HG03095 (cell line): ENCODE results near the gene MYH7.
"Not testable (repeated sequence)": the region's sequence is repeated elsewhere in the genome, so short reads cannot be mapped to it uniquely, and the experiment has no call there.

ENCODE experiments used
- ATAC-seq: cut with Tn5 transposase; IDR thresholded peaks from one replicate; pipeline ENCODE4 v1.9.1; 2021; ENCODE audit warnings: moderate library complexity; ENCODE audit not compliant: unreplicated experiment

Gene MYH7

DNA sequence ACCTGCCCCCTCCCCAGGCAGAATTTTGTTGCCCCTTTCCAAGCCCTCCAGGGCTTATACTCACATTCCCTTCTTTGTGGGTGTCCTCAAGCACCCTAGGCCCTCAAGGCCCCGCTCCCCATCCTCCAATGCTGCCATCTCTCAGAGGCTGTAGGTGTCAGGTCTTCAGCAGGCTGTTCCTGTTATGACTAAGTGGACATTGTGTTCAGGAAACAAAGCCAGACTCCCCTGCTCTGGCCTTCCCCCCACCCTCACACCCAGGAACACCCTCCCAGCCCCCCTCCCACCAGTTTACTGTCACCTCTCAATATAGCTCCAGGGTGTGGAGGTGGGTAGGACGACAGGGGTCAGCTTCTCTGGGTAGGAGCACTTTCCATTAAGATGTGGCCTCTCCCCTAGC, 26.0 kb downstream of the MYH7 start:
- no peak for ATAC-seq

DNA sequence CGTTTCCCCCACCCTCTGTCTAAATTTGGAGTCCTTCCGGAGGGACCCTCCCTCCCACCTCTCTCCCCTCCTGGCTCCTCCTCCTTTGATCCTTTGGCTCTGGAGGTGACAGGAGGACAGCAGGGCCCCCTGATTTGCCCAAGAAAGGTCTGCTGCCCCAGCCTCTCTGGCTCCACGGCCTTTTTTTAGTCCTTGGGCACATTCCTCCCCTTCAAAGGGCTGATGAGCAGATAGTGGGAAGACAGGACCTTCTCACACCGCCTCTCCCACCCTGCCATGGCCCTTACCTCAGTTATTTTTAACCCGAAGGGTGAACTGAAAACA, 27.2 kb downstream of the MYH7 start:
- no peak for ATAC-seq

DNA sequence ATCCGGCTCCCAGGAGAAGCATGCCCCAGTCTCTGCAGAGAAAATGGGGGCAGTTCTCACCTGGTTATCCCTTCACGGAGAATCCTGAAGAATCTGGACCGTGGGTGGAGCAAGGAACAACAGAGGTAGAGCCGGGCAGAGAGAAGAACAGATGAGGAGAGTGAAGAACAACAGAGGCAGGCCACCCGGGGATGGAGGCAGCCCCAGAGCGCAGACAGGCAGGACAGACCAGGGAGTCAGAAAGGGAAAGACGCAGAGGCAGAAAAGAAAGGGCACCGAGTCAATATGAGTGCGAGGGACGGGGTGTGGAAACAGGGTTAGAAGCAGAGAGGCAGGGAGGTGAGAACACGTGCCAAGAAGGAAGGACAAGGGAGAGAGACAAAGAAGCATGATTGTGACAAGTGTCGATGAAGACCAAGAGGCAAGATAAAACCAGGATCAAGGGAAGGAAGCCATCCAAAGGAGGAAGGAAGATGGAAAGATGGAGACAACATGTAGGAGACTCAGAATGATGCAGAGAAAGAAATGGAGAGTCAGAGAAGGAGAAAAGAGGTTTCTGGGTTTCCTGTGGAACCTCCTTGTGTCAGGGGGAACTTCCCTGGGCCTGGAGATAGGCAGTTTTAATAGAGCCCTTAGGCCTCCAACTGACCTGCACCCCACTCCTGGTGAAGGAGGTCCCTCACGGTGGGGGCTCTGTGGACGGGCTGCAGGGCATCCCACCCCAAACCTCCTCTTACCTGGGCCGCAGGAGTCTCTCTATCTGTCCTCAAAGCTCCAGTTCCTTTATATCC, 27.7 kb downstream of the MYH7 start, which contains the start of gene MYH6:
Gene MYH6, minus strand, starts transcription at position 758 of the 791 bp plus-strand sequence. CDS start 1,050 bp downstream, outside the sequence.
- no peak for ATAC-seq

DNA sequence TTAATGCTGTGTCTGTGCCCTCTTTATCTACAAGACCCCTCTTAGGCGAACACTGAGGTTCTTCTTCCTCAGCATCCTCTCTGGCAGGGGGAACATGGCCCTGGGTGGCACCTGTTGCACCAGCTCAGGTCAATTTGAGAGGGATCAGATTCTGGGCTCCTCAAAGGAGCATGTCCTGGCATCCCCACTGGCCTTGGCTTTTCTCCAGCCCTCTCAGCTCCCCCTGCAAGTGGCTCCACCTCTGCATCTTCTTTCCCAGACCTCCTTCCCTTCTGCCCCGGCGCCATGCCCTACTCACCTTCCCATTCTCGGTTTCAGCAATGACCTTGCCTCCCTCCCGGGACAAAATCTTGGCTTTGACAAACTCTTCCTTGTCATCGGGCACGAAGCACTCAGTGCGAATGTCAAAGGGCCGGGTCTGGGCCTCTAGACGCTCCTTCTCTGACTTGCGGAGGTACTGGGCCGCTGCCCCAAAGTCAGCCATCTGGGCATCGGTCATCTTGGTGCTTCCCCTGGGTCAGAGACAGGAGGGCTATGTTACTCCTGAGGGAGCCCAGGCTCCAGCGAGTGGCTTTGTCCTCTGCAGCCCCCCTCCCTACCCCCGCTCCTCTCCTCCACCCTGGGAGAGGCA, 28.6 kb downstream of the MYH7 start:
- ATAC-seq: no peak

DNA sequence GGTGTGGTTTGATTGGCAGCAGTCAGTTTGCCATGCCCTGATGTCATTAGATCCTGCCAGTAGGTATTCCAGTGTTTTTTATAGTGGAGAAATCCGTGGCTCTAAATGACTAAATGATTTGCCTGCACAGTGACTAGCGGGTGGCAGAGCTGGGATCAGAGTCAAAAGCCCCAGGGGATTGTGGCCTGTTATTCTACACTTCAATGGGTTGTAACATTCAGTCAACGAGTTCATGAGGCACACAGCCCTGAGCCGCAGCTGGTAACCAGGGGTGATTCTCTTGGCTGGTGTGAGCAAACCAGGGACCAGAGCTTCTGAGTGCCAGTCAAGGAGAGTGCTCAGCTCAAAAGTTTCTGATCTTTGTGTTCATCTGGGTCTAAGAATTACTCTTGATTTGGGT, 29.2 kb downstream of the MYH7 start:
- no peak for ATAC-seq

DNA sequence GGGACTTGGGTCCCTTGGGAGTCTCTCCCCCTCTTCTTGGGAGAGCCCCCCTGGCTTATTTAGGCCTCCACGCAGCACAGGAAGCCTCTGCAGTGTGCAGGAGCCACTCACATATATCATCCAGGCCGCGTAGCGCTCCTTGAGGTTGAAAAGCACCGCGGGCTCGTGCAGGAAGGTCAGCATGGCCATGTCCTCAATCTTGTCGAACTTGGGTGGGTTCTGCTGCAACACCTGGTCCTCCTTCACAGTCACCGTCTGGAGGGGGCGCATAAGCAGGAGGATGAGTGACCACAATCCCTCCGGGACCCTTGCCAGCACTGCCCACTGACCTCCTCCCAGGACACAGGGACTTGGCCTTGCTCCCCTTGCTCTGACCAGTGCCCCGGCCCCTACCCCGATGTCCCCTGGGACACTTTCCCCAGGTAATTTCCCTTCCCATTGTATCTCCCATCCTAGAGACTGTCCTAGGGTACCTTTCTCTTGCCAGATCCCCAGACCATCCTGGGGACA, 29.9 kb downstream of the MYH7 start:
- no peak for ATAC-seq

DNA sequence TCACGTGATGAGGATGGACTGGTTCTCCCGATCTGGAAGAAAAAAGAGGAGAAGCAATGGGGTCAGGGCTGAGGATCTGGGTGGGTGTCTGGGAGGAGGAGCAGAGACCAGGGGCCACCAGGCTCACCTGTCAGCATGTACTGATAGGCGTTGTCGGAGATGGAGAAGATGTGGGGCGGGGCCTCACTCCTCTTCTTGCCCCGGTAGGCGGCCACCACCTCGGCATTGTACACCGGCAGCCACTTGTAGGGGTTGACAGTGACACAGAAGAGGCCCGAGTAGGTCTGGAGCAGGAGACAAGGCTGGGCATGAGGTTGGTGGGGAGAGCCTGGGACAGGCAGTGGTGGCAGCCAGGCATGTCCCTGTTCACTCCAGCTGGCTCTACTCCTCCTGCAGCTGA, 30.4 kb downstream of the MYH7 start:
- no peak for ATAC-seq

DNA sequence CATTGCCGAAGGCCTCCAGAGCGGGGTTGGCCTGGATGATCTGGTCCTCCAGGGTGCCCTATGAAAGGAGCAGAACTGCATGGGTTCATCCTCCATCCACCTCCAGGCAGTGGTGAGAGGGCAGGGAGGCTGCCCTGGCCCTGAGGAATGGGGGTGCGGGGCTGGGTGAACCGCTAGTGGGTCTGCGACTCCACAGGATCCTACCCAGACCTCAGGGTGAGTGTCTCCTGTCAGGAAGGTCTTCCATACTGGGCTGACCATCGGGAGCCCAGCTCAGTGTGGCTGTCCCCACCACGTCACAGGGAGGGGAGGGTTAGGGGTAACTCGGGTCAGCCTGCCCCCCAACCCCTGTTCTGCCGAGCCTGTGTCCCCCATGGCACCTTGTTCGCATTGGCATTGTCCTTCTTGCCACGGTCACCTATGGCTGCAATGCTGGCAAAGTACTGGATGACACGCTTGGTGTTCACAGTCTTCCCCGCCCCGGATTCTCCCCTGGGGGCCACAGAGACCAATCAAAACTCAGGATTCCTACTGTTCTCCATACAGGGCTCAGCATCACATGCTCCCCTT, 31.0 kb downstream of the MYH7 start:
- ATAC-seq: no peak

DNA sequence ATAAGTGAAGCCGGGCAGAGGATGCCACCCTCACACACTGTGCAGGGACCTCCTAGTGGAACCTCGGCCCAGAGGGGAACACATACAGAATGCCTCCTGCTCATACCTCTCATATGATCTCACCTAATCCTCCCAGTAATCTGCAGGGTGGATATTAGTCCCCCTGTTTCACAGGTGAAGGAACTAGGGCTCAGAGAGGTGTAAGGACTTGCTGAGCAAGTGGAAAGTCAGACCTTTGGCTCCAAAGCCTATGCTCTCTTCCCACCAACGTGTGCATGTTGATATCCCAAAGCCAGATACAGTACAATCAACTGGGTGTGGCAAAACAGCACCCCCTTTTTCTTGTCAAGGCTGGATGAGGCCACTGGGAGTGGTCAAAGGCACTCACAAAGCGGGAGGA, 31.6 kb downstream of the MYH7 start:
- ATAC-seq: no peak

DNA sequence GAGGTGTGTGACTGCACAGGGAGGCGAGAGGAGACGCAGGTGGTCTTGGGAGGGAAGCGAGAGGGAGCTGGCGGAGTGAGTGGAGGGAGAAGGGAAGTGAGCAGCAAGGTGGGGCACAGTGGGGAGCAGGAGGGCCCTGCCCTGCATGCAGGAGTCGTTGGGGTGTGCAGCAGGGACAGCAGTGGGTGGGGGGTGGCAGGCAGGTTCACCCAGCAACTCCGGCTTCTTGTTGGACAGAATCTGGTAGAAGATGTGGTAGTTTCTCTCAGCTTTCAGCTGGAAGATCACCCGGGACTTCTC, 32.4 kb downstream of the MYH7 start:
- no peak for ATAC-seq

DNA sequence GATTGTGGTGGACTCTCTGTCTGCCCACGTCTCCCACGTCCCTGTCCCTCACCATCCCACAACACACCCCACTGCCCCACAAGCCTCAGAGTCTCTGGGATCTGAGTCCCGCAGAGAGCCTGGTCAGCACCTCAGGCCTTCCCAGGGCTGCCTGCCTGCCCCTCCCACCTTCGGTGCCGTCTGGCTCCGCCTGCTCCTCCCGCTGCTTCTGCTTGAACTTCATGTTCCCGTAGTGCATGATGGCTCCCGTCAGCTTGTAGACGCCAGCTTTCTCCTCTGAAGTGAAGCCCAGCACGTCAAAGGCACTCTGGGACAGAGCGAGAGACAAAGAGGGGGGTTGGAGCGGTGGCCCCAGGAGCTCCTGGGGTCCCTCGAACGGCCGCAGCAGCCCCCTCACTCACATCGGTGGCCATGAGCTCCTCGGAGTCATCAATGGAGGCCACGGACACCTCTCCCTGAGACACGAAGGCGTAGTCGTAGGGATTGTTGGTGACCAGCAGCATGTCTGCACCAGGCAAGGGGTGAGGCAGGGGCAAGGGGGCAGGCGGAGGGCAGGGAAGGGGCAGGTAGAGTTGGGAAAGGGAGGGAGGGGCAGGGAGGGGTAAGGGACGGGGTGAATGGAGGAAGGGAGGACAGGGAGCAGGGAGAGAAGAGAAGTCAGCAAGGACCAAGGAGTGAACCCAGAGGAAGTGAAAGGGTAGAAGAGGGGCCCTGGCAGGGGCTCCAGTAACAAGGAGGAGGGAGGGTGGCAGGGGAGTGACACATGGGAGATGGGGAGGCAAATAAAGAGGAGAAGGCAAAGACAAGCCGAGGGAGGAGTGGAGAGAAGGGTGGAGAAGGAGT, 32.9 kb downstream of the MYH7 start:
- no peak for ATAC-seq

DNA sequence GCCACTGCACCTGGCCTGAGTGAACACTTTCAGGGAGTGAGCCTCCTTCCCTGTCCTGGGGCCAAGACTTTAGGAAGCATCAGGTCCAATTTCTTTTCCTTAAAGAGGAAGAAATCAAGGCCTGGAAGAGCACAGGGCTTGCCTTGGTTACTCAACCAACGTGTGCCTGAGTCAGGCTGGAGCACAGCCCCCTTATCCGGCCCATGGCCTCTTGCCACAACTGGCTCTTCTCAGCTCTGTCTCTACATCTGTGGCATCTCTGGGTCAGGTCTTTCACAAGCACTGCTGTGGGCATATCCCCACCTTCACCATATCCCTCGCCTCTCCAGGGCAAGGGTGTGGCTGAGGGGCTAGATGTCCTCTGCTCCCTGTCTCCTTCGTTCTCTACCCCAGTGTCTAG, 34.2 kb downstream of the MYH7 start:
- no peak for ATAC-seq

DNA sequence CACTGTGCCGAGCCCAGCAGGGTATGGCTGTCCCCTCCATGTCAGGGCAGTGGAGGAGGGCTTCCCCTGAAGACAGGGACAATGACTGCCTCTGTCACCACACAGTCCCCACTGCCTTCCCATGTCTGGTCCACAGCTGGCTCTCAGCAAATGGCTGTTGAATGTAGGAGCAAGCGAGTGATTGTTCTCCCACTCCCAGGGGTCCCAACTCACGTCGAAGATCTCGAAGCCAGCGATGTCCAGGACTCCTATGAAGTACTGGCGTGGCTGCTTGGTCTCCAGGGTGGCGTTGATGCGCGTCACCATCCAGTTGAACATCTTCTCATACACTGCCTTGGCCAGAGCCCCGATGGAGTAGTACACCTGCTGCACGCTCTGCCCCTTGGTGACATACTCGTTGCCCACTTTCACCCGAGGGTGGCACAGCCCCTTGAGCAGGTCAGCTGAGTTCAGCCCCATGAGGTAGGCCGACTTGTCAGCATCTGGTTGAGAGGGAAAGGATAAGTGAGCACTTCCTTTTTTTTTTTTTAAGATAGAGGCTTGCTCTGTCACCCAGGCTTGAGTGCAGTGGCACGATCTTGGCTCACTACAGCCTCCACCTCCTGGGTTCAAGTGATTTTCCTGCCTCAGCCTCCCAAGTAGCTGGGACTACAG, 34.8 kb downstream of the MYH7 start:
- not testable (repeated sequence) for ATAC-seq

DNA sequence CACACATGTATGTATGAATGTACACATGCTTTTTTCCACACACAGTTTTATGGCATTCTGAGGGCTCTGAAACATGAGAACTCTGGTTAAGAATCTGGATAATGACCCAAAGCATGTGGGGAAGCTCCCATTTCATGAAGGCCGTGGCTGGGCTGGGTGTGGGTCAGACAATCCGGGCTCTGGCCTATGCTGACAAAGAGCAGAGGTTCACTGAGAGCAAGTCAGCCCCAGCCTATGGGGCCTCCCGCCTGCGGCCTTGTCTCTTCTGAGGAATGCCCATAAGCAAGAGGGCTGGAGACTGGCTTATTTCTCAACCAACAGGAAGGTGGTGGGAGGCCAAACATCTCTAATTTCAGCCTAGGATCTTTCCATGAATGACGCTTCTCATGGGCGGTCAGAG, 35.9 kb downstream of the MYH7 start:
- no peak for ATAC-seq

DNA sequence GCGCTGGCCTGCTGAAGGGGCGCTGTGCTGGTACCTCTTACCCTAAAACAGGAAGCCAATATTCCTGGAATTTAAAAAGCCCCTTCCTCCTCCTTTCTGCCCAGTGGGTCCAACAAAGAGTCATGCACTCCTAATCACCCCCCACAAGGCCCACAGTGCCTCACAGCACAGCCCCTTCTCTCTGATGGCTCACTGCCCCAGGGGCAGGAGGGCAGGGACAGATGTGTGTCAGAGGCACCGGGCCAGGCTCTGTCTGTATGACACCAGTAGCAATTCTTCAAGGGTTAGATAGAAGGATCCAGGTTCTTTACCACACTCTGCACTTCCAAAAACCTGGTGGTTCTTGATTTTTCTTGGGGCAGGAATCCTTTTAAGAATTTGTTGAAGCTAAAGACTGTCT, 36.3 kb downstream of the MYH7 start:
- no peak for ATAC-seq

DNA sequence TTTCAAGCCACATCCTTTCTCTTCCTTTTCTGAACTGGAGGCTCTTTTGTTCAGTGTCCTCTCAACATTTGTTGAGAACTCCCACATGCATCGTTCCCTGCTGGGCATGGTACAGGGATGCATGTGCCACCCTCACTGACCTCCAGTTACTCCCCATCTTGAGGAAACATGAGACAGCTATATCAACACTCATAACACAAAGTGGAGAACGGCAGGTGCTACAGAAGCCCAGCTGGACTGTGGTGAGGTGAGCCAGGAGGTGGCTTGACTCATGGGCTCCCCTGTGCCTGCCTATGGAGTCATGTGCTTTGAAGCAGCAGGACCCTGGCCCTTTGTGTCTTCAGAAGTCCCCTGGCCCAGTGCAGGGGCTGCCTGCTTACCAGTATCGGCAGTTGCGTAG, 37.1 kb downstream of the MYH7 start:
- no peak for ATAC-seq

DNA sequence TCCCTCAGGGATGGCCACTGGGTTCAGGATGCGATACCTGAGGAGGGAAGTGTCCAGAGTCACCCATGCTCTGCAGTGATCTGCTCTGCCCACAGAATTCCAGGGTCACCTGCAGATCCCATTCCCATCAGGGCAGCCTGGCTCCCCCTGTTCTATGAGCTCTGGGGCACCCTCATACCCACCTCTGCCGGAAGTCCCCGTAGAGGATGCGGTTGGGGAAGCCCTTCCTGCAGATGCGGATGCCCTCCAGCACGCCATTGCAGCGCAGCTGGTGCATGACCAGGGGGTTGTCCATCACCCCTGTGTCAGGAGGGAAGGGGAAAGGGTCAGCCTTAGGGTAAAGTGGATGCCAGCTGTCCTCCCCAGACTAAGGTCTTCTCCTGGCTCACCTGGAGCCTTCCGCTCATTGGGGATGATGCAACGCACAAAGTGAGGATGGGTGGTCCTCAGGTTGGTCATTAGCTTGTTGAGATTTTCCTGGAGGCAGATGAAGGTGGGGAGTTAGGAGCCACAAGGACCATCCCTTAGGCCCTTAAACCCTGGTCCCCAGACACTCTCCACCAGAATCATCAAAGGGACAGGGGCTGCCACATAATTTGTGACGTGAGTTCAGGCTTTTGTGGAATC, 38.6 kb downstream of the MYH7 start:
- no peak for ATAC-seq

DNA sequence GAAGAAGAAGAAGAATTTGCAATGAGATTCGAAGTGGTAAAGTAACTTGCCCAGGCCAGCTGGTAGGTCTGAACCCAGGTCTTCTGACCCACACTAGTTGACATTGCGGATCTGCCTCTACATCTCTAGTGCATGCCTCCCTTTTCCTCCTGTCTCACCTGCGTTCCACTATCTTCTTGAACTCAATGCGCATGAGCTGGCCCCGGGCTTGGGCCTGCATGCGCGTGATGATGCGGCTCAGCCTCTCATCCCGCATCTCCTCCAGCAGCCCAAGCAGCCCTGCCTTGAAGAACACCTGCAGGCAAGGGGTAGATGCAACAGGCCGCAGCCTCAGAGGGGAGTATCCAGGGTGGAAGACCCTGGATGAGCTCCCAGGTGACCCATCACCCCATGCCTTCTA, 39.3 kb downstream of the MYH7 start:
- no peak for ATAC-seq

DNA sequence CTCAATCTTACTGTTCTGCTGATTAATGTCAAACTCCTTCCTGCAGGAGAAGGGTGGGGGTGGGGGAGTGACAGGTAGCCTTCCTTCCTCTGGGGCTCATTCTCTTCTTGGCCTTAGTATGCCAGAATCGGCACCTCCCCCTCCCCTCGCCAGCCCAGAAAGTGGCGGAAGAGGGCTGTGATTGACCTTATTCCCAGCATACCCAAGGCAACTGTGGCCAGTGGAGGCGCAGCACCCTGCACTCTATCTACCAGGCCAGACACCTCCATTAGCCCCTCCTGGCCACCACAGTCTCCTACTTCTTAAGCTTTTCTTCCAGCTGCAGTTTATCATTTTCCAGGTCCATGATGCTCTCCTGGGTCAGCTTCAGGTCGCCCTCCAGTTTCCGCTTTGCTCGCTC, 42.8 kb downstream of the MYH7 start:
- ATAC-seq: no peak

DNA sequence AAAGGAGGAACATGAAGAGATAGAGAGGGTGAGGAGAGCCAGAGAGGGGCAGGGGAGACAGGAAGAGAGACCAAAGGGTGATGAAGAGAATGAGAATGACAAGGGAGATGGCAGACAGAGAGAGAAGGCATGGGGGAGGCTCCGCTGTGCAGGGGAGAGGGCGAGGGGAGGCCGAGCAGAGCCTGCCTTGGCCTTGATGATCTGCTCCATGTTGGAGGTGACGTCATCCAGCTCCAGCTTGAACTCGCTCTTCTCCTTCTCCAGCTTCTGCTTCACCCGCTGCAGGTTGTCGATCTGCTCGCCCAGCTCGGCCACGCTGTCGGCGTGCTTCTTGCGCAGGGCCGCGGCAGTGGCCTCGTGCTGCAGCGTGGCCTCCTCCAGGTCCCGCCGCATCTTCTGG, 45.6 kb downstream of the MYH7 start:
- ATAC-seq: not testable (repeated sequence)

DNA sequence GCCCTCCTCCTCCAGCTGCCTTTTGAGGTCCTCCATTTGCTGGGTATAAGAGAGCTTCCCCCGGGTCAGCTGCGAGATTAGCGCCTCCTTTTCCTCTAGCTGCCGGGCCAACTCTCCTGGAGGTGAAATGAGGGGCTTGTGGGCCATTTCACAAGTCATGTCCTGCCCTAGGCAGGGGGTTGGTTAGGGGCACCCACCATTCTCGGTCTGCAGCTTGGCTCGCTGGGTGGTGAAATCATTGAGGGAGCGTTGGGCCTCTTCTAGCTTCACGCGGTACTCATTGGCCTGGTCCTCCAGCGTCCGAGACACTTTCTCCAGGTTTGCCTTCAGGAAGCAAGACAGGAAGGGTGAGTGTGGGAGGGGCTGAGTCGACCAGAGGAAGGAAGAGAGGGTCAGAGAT, 46.1 kb downstream of the MYH7 start:
- no peak for ATAC-seq
